ENCODE results near the gene PCBP3. TPM values are rescaled to one million over a fixed set of nuclear protein-coding genes. Genes with fewer than 3 reads are reported as not detected.

Gene PCBP3
- total RNA-seq, 2 donors from 2014 or later: 0.77 to 17.2 TPM

GRCh38 chr21:45790427-45790826 is 146.9 kb downstream of the PCBP3 start:
- WGBS: 98% methylated on average over 7 of the region's 7 CpGs
- Histone ChIP-seq H3K27me3 (replicated peaks; ENCODE audit: insufficient read depth) (no peaks in the 10 kb centered on the region), H3K4me1 (replicated peaks) (no peaks in the 10 kb centered on the region), H3K27ac (no peak overlapping the region), H3K9me3 (no peaks in the 10 kb centered on the region), H3K4me3 (no peak overlapping the region), H3K36me3 (no peaks in the 10 kb centered on the region)
- intact Hi-C loops (cut with DNase I): no loop called here
- TF ChIP-seq CTCF (IDR thresholded peaks at IDR 0.05) (no peak), POLR2AphosphoS5 (IDR thresholded peaks at IDR 0.05) (no peak), POLR2A (IDR thresholded peaks at IDR 0.05) (no peak)
- no peak for DNase-seq (ENCODE audit: low spot score)

- TF ChIP-seq POLR2AphosphoS5 (IDR thresholded peaks at IDR 0.05) (no peak), POLR2A (IDR thresholded peaks at IDR 0.05) (no peak), CTCF (IDR thresholded peaks at IDR 0.05) (no peak)
- WGBS: 82% methylated on average over 19 of the region's 19 CpGs
- no peak for DNase-seq (ENCODE audit: low spot score)
These were observed 148.3 kb downstream of the PCBP3 start for GRCh38 chr21:45791562-45792418.

GRCh38 chr21:45792682-45793383 is 149.3 kb downstream of the PCBP3 start:
- no peak for TF ChIP-seq POLR2A (IDR thresholded peaks at IDR 0.05)
- TF ChIP-seq CTCF (IDR thresholded peaks at IDR 0.05): no peak
- TF ChIP-seq POLR2AphosphoS5 (IDR thresholded peaks at IDR 0.05): no peak
- H3K4me1 ChIP-seq (replicated peaks): no peaks in the 10 kb centered on the region
- no peak for DNase-seq (ENCODE audit: low spot score)
- H3K9me3 ChIP-seq: no peaks in the 10 kb centered on the region
- no peak overlapping the region for H3K27ac ChIP-seq
- intact Hi-C loops (cut with DNase I): no loop called here
- H3K4me3 ChIP-seq: no peak overlapping the region
- H3K27me3 ChIP-seq (replicated peaks; ENCODE audit: insufficient read depth): no peaks in the 10 kb centered on the region
- no peaks in the 10 kb centered on the region for H3K36me3 ChIP-seq
- 82% methylated on average over 22 of the region's 22 CpGs for WGBS

More at GRCh38 chr21:45791562-45792418, 148.3 kb downstream of the PCBP3 start:
- Histone ChIP-seq H3K36me3 (no peaks in the 10 kb centered on the region), H3K27me3 (replicated peaks; ENCODE audit: insufficient read depth) (no peaks in the 10 kb centered on the region), H3K9me3 (no peaks in the 10 kb centered on the region), H3K27ac (no peak overlapping the region), H3K4me1 (replicated peaks) (no peaks in the 10 kb centered on the region), H3K4me3 (no peak overlapping the region)
- intact Hi-C loops (cut with DNase I): no loop called here

GRCh38 chr21:45794027-45794426 is 150.5 kb downstream of the PCBP3 start:
- H3K27me3 ChIP-seq (replicated peaks; ENCODE audit: insufficient read depth): no peaks in the 10 kb centered on the region
- H3K27ac ChIP-seq: no peak overlapping the region
- H3K9me3 ChIP-seq: no peaks in the 10 kb centered on the region
- 39% methylated on average over 6 of the region's 6 CpGs for WGBS
- H3K4me1 ChIP-seq (replicated peaks): no peaks in the 10 kb centered on the region
- DNase-seq (ENCODE audit: low spot score): no peak
- H3K4me3 ChIP-seq: no peak overlapping the region
- TF ChIP-seq POLR2AphosphoS5 (IDR thresholded peaks at IDR 0.05): no peak
- intact Hi-C loops (cut with DNase I): no loop called here
- no peaks in the 10 kb centered on the region for H3K36me3 ChIP-seq

- Histone ChIP-seq H3K27ac (no peak overlapping the region), H3K4me3 (no peak overlapping the region), H3K27me3 (replicated peaks; ENCODE audit: insufficient read depth) (no peaks in the 10 kb centered on the region), H3K4me1 (replicated peaks) (no peaks in the 10 kb centered on the region), H3K36me3 (no peaks in the 10 kb centered on the region), H3K9me3 (no peaks in the 10 kb centered on the region)
- no peak for DNase-seq (ENCODE audit: low spot score)
- intact Hi-C loops (cut with DNase I): no loop called here
- TF ChIP-seq POLR2A (IDR thresholded peaks at IDR 0.05): no peak
- 33% methylated on average over 3 of the region's 3 CpGs for WGBS
These were observed 152.5 kb downstream of the PCBP3 start for GRCh38 chr21:45796003-45796402.
